ENCODE results near the gene DLGAP3.

Gene DLGAP3

GRCh38 chr1:34900775-34901502 lies 28.5 kb downstream of the DLGAP3 start:
- Histone ChIP-seq H3K36me3 (peaks cover 0 to 8% (median 0%) of the 10 kb centered on the region in 11 experiments; a peak in 1 of 22 replicates), H3K4me3 (no peak overlapping the region), H3K27ac (no peak overlapping the region), H3K9ac (no peak overlapping the region), H3K4me1 (peaks cover 0 to 12% (median 8%) of the 10 kb centered on the region in 10 experiments; a peak in 11 of 20 replicates), H3K9me3 (replicated peaks in 1 of 11) (no peaks in the 10 kb centered on the region), H4K20me1 (peaks cover 0 to 9% (median 0%) of the 10 kb centered on the region in 11 experiments; a peak in 2 of 22 replicates), H3K4me2 (no peak overlapping the region), H3K27me3 (no peaks in the 10 kb centered on the region)
- TF ChIP-seq Cebpa-rat (IDR thresholded peaks at IDR 0.05): no peak

GRCh38 chr1:34899906-34900305 lies 29.5 kb downstream of the DLGAP3 start:
- Histone ChIP-seq H3K27ac (no peak overlapping the region), H3K27me3 (no peaks in the 10 kb centered on the region), H3K9me3 (replicated peaks in 1 of 11) (no peaks in the 10 kb centered on the region), H4K20me1 (peaks cover 0 to 9% (median 0%) of the 10 kb centered on the region in 11 experiments; a peak in 2 of 22 replicates), H3K9ac (no peak overlapping the region), H3K4me3 (no peak overlapping the region), H3K4me1 (peaks cover 0 to 12% (median 8%) of the 10 kb centered on the region in 10 experiments; a peak in 11 of 20 replicates), H3K4me2 (no peak overlapping the region), H3K36me3 (peaks cover 0 to 8% (median 0%) of the 10 kb centered on the region in 11 experiments; a peak in 1 of 22 replicates)
- no peak for TF ChIP-seq Cebpa-rat (IDR thresholded peaks at IDR 0.05)

GRCh38 chr1:34899471-34899870 lies 30.0 kb downstream of the DLGAP3 start:
- Histone ChIP-seq H3K27ac (no peak overlapping the region), H3K4me2 (no peak overlapping the region)
- no peak for TF ChIP-seq Cebpa-rat (IDR thresholded peaks at IDR 0.05)

GRCh38 chr1:34898330-34898761 lies 31.1 kb downstream of the DLGAP3 start:
- H3K36me3 ChIP-seq: 0 out of 22 replicates have a peak, but pooled peaks cover 0 to under 1% (median 0%) of the 10 kb centered on the region in 11 experiments
- no peak overlapping the region for H3K27ac ChIP-seq
- no peak for TF ChIP-seq Cebpa-rat (IDR thresholded peaks at IDR 0.05)
- peaks cover 0 to 9% (median 0%) of the 10 kb centered on the region in 11 experiments; a peak in 2 of 22 replicates for H4K20me1 ChIP-seq
- no peak overlapping the region for H3K4me3 ChIP-seq
- H3K4me2 ChIP-seq: peak overlapping the region in 6 of 11 experiments; percentile 3 to 32 (median 13); a peak in 6 of 22 replicates
- no peaks in the 10 kb centered on the region for H3K27me3 ChIP-seq
- peaks cover under 1 to 8% (median 5%) of the 10 kb centered on the region in 11 experiments; a peak in 17 of 22 replicates for H3K9me3 ChIP-seq (replicated peaks in 1 of 11)
- no peak overlapping the region for H3K9ac ChIP-seq
- H3K4me1 ChIP-seq: peaks cover 0 to 12% (median 8%) of the 10 kb centered on the region in 10 experiments; a peak in 11 of 20 replicates

More at GRCh38 chr1:34899471-34899870, 30.0 kb downstream of the DLGAP3 start:
- Histone ChIP-seq H3K27me3 (no peaks in the 10 kb centered on the region), H3K36me3 (peaks cover 0 to 4% (median 0%) of the 10 kb centered on the region in 11 experiments; a peak in 1 of 22 replicates), H3K9me3 (replicated peaks in 1 of 11) (no peaks in the 10 kb centered on the region), H3K4me1 (peaks cover 0 to 12% (median 8%) of the 10 kb centered on the region in 10 experiments; a peak in 11 of 20 replicates), H4K20me1 (peaks cover 0 to 9% (median 0%) of the 10 kb centered on the region in 11 experiments; a peak in 2 of 22 replicates), H3K9ac (no peak overlapping the region), H3K4me3 (no peak overlapping the region)

- Histone ChIP-seq H3K4me1 (peaks cover 0 to 12% (median 8%) of the 10 kb centered on the region in 10 experiments; a peak in 11 of 20 replicates), H3K27ac (no peak overlapping the region)
These were observed 32.8 kb downstream of the DLGAP3 start for GRCh38 chr1:34896612-34897011.

GRCh38 chr1:34889705-34890104 lies 39.7 kb downstream of the DLGAP3 start:
- Histone ChIP-seq H3K9ac (no peak overlapping the region), H3K4me3 (no peak overlapping the region)

More at GRCh38 chr1:34896612-34897011, 32.8 kb downstream of the DLGAP3 start:
- TF ChIP-seq Cebpa-rat (IDR thresholded peaks at IDR 0.05): no peak
- no peak overlapping the region for H3K9ac ChIP-seq
- H4K20me1 ChIP-seq: no peaks in the 10 kb centered on the region
- no peak overlapping the region for H3K4me3 ChIP-seq
- H3K36me3 ChIP-seq: peaks cover 0 to 17% (median 4%) of the 10 kb centered on the region in 11 experiments; a peak in 8 of 22 replicates
- H3K9me3 ChIP-seq (replicated peaks in 1 of 11): peaks cover 18 to 25% (median 21%) of the 10 kb centered on the region in 11 experiments
- H3K27me3 ChIP-seq: no peaks in the 10 kb centered on the region
- no peak overlapping the region for H3K4me2 ChIP-seq

GRCh38 chr1:34887593-34887992 lies 41.9 kb downstream of the DLGAP3 start:
- peaks cover 0 to 10% (median 0%) of the 10 kb centered on the region in 10 experiments; a peak in 6 of 20 replicates for H3K4me1 ChIP-seq
- peaks cover 11 to 25% (median 14%) of the 10 kb centered on the region in 11 experiments; a peak in 21 of 22 replicates for H3K27me3 ChIP-seq
- TF ChIP-seq Cebpa-rat (IDR thresholded peaks at IDR 0.05): no peak
- no peaks in the 10 kb centered on the region for H4K20me1 ChIP-seq
- H3K9me3 ChIP-seq (replicated peaks in 1 of 11): peaks cover 11 to 18% (median 15%) of the 10 kb centered on the region in 11 experiments
- H3K36me3 ChIP-seq: peaks cover 0 to 19% (median 4%) of the 10 kb centered on the region in 11 experiments; a peak in 9 of 22 replicates
- H3K4me3 ChIP-seq: no peak overlapping the region
- no peak overlapping the region for H3K9ac ChIP-seq
- no peak overlapping the region for H3K27ac ChIP-seq
- no peak overlapping the region for H3K4me2 ChIP-seq

More at GRCh38 chr1:34889705-34890104, 39.7 kb downstream of the DLGAP3 start:
- no peak for TF ChIP-seq Cebpa-rat (IDR thresholded peaks at IDR 0.05)
- peaks cover 0 to 10% (median 0%) of the 10 kb centered on the region in 10 experiments; a peak in 6 of 20 replicates for H3K4me1 ChIP-seq
- no peak overlapping the region for H3K4me2 ChIP-seq
- peaks cover 11 to 22% (median 14%) of the 10 kb centered on the region in 11 experiments; a peak in 21 of 22 replicates for H3K27me3 ChIP-seq
- no peak overlapping the region for H3K27ac ChIP-seq
- H3K36me3 ChIP-seq: peaks cover 0 to 26% (median 4%) of the 10 kb centered on the region in 11 experiments; a peak in 9 of 22 replicates
- peaks cover 22 to 31% (median 27%) of the 10 kb centered on the region in 11 experiments for H3K9me3 ChIP-seq (replicated peaks in 1 of 11)
- no peaks in the 10 kb centered on the region for H4K20me1 ChIP-seq

GRCh38 chr1:34885405-34886247 lies 43.8 kb downstream of the DLGAP3 start:
- peaks cover 0 to 10% (median 0%) of the 10 kb centered on the region in 10 experiments; a peak in 5 of 20 replicates for H3K4me1 ChIP-seq
- peaks cover 3 to 7% (median 5%) of the 10 kb centered on the region in 11 experiments; a peak in 15 of 22 replicates for H3K9me3 ChIP-seq (replicated peaks in 1 of 11)
- H3K27me3 ChIP-seq: peaks cover 11 to 25% (median 14%) of the 10 kb centered on the region in 11 experiments; a peak in 21 of 22 replicates
- H3K4me3 ChIP-seq: peak overlapping the region; percentile 46 to 68 (median 60)
- H3K4me2 ChIP-seq: peak overlapping the region; percentile 55 to 86 (median 79)
- H3K36me3 ChIP-seq: peaks cover 0 to 5% (median 0%) of the 10 kb centered on the region in 11 experiments; a peak in 3 of 22 replicates
- peak overlapping the region; percentile 54 to 76 (median 70) for H3K9ac ChIP-seq
- peak overlapping the region; percentile 30 to 70 (median 48); a peak in 17 of 22 replicates for H3K27ac ChIP-seq
- no peaks in the 10 kb centered on the region for H4K20me1 ChIP-seq
- TF ChIP-seq Cebpa-rat (IDR thresholded peaks at IDR 0.05): no peak
